Neural cell (in vitro differentiated cells): ENCODE data around the gene MREG. TPM values are rescaled to one million over a fixed set of nuclear protein-coding genes. Genes with fewer than 3 reads are reported as not detected.

ENCODE experiments used
- H2AFZ ChIP-seq: fragments of 200-600, 300-800 bp; sonication (generic), shearing (Covaris generic); 2 replicates; pipeline ENCODE4 v1.6.0; 2014; ENCODE audit warnings: low read depth, mild to moderate bottlenecking, antibody characterized with exemption, low read length, moderate library complexity
- H3F3A ChIP-seq: fragments of 200-600 bp; shearing (Covaris generic); 2 replicates; pipeline ENCODE4 v1.6.1; 2016; ENCODE audit warnings: mild to moderate bottlenecking, moderate library complexity, mixed read lengths, antibody characterized with exemption, low read length; ENCODE audit not compliant: insufficient read depth, poor library complexity, severe bottlenecking
- H3K27ac ChIP-seq: fragments of 200-600, 300-800 bp; sonication (generic), shearing (Covaris generic); 2 replicates; pipeline ENCODE4 v1.5.1; 2014; ENCODE audit warnings: mild to moderate bottlenecking, low read length, moderate library complexity
- H3K27me3 ChIP-seq: fragments of 300-800, 200-600 bp; sonication (generic), shearing (Covaris generic); 2 replicates; pipeline ENCODE4 v1.6.0; 2014; ENCODE audit warnings: mild to moderate bottlenecking, low read depth, low read length, moderate library complexity; ENCODE audit not compliant: insufficient read depth
- H3K36me3 ChIP-seq: fragments of 300-800, 200-600 bp; sonication (generic), shearing (Covaris generic); 2 replicates; pipeline ENCODE4 v1.5.1; 2014; ENCODE audit warnings: mild to moderate bottlenecking, antibody characterized with exemption, low read length, moderate library complexity; ENCODE audit not compliant: insufficient read depth
- H3K4me2 ChIP-seq: fragments of 300-800, 200-600 bp; sonication (generic), shearing (Covaris generic); 2 replicates; pipeline ENCODE4 v1.6.0; 2014; ENCODE audit warnings: mild to moderate bottlenecking, low read length
- H3K4me3 ChIP-seq: fragments of 300-800, 200-600 bp; sonication (generic), shearing (Covaris generic); 2 replicates; pipeline ENCODE4 v1.5.1; 2014; ENCODE audit warnings: mild to moderate bottlenecking, low read length, moderate library complexity
- H3K79me2 ChIP-seq: fragments of 200-600 bp; shearing (Covaris generic); replicated peaks from 2 replicates; pipeline ENCODE4 v1.6.0; 2014; ENCODE audit warnings: mild to moderate bottlenecking, low read length, moderate library complexity; ENCODE audit not compliant: insufficient read depth
- H3K9ac ChIP-seq: fragments of 300-800, 200-600 bp; sonication (generic), shearing (Covaris generic); 2 replicates; pipeline ENCODE4 v1.6.1; 2016; ENCODE audit warnings: mild to moderate bottlenecking, low read length, mixed read lengths
- H3K9me2 ChIP-seq: fragments of 200-600 bp; shearing (Covaris generic); 2 replicates; pipeline ENCODE4 v1.6.1; 2016; ENCODE audit warnings: mild to moderate bottlenecking, low read length, mixed read lengths; ENCODE audit not compliant: insufficient read depth
- H3K9me3 ChIP-seq: fragments of 200-600, 300-800 bp; sonication (generic), shearing (Covaris generic); 2 replicates; pipeline ENCODE4 v1.6.1; 2016; ENCODE audit warnings: mild to moderate bottlenecking, mixed run types, low read length, moderate library complexity, mixed read lengths
- H4K20me1 ChIP-seq: fragments of 200-600 bp; shearing (Covaris generic); 2 replicates; pipeline ENCODE4 v1.6.1; 2016; ENCODE audit warnings: mild to moderate bottlenecking, mixed run types; ENCODE audit not compliant: insufficient read depth
- CTCF ChIP-seq: fragments of 450-650 bp; IDR thresholded peaks from 2 replicates; pipeline ENCODE4 v1.5.1; 2014; ENCODE audit warnings: antibody characterized with exemption, mild to moderate bottlenecking, moderate library complexity; ENCODE audit not compliant: poor library complexity, severe bottlenecking
- EP300 ChIP-seq: fragments of 450-650 bp; conservative IDR thresholded peaks from 2 replicates; pipeline ENCODE4 v1.6.1; 2014; ENCODE audit warnings: antibody characterized with exemption, mild to moderate bottlenecking, moderate library complexity; ENCODE audit not compliant: poor library complexity, severe bottlenecking
- EZH2 ChIP-seq: fragments of 200-600, 300-800 bp; shearing (Covaris generic), sonication (generic); IDR thresholded peaks from 2 replicates; pipeline ENCODE4 v1.6.1; 2014; ENCODE audit warnings: antibody characterized with exemption, low read length, borderline replicate concordance, mild to moderate bottlenecking; ENCODE audit not compliant: insufficient read depth, poor library complexity, severe bottlenecking
- MXI1 ChIP-seq: fragments of 450-650 bp; conservative IDR thresholded peaks from 2 replicates; pipeline ENCODE4 v1.6.1; 2014; ENCODE audit warnings: antibody characterized with exemption, mild to moderate bottlenecking; ENCODE audit not compliant: poor library complexity, severe bottlenecking
- POLR2AphosphoS5 ChIP-seq: IDR thresholded peaks from 2 replicates; pipeline ENCODE4 v1.6.1; 2012
- RAD21 ChIP-seq: fragments of 450-650 bp; conservative IDR thresholded peaks from 2 replicates; pipeline ENCODE4 v1.6.1; 2014; ENCODE audit warnings: antibody characterized with exemption, mild to moderate bottlenecking, moderate library complexity
- REST ChIP-seq: IDR thresholded peaks from 2 replicates; pipeline ENCODE4 v1.6.1; 2012; ENCODE audit warnings: borderline replicate concordance
- SMC3 ChIP-seq: fragments of 450-650 bp; conservative IDR thresholded peaks from 2 replicates; pipeline ENCODE4 v1.6.1; 2014; ENCODE audit warnings: antibody characterized with exemption, mild to moderate bottlenecking, moderate library complexity; ENCODE audit not compliant: poor library complexity
- TAF1 ChIP-seq: IDR thresholded peaks from 2 replicates; pipeline ENCODE4 v1.6.1; 2012; ENCODE audit warnings: low read depth
- polyA plus RNA-seq: library from polyadenylated mRNA; depleted of rRNA; stranded (reverse); fragments of >200 nt; gene quantifications from 2 replicates; pipeline ENCODE4 v1.2.3, GENCODE V29; 2014

The MREG gene
- polyA plus RNA-seq, 1 donor from 2014 or later = 9.1 TPM

GRCh38 chr2:215933151-215933550, 80.2 kb downstream of the MREG start:
- TF ChIP-seq EZH2 (no peak), CTCF (no peak), EP300 (no peak), REST (no peak), SMC3 (no peak), TAF1 (no peak), MXI1 (no peak), POLR2AphosphoS5 (no peak), RAD21 (no peak)

GRCh38 chr2:215931256-215931903, 82.0 kb downstream of the MREG start:
- Histone ChIP-seq H3K36me3 (no peaks in the 10 kb centered on the region), H3K27ac (no peak overlapping the region), H3K4me2 (no peak overlapping the region), H3K27me3 (no peaks in the 10 kb centered on the region), H3K9ac (no peak overlapping the region), H4K20me1 (no peaks in the 10 kb centered on the region), H3K9me2 (no peaks in the 10 kb centered on the region), H3F3A (no peaks in the 10 kb centered on the region), H3K4me3 (no peak overlapping the region), H3K9me3 (no peaks in the 10 kb centered on the region), H3K79me2 (no peaks in the 10 kb centered on the region), H2AFZ (no peak overlapping the region)
- no peak for TF ChIP-seq TAF1
- TF ChIP-seq SMC3 = peak; percentile 91
- no peak for TF ChIP-seq EZH2
- TF ChIP-seq CTCF = peak; percentile 96
- no peak for TF ChIP-seq EP300
- TF ChIP-seq MXI1 = no peak
- TF ChIP-seq RAD21 = peak; percentile 95
- no peak for TF ChIP-seq POLR2AphosphoS5
- no peak for TF ChIP-seq REST

More at GRCh38 chr2:215933151-215933550, 80.2 kb downstream of the MREG start:
- H3K27ac ChIP-seq = no peak overlapping the region
- H3K27me3 ChIP-seq = no peaks in the 10 kb centered on the region
- H3K36me3 ChIP-seq = no peaks in the 10 kb centered on the region
- H4K20me1 ChIP-seq = no peaks in the 10 kb centered on the region
- H3K9ac ChIP-seq = no peak overlapping the region
- H3K9me3 ChIP-seq = no peaks in the 10 kb centered on the region
- H3F3A ChIP-seq = no peaks in the 10 kb centered on the region
- H3K4me3 ChIP-seq = no peak overlapping the region
- no peaks in the 10 kb centered on the region for H3K9me2 ChIP-seq
- H3K4me2 ChIP-seq = no peak overlapping the region
- no peak overlapping the region for H2AFZ ChIP-seq
- no peaks in the 10 kb centered on the region for H3K79me2 ChIP-seq
